H1 (cell line): ENCODE data around the gene NR1I3. TPM values are rescaled to one million over a fixed set of nuclear protein-coding genes. Genes with fewer than 3 reads are reported as not detected.
"Not testable (repeated sequence)": the region's sequence is repeated elsewhere in the genome, so short reads cannot be mapped to it uniquely, and the experiment has no call there.

ENCODE experiments used
- CTCF ChIA-PET: fragments of 300-600 bp; sonication (Branson Sonifier 250); formaldehyde crosslinking; loops from one replicate; lab custom pipeline; 2021; ENCODE audit not compliant: partially characterized antibody; lab: Charles Lee
- POLR2A ChIA-PET: fragments of 300-600 bp; sonication (Branson Sonifier 250); formaldehyde crosslinking; loops from one replicate; lab custom pipeline; 2021; ENCODE audit warnings: inconsistent platforms; ENCODE audit not compliant: partially characterized antibody; lab: Charles Lee
- DNase-seq, 2 experiments: peaks; one replicate each; pipeline versions ENCODE4 v3.0.0 to v3.0.0-alpha.2; 2010 to 2022; ENCODE audit warnings: low spot score in 2 of 2, low read depth in 1 of 2, mixed read lengths in 1 of 2
- FAIRE-seq: peaks from 2 replicates; lab custom pipeline; 2011; peaks lifted over from hg19 to GRCh38; lab: Jason Lieb, UNC
- H2AFZ ChIP-seq: 2 replicates; pipeline ENCODE4 v1.8.1; 2012; ENCODE audit warnings: low read length, inconsistent platforms
- H2AK5ac ChIP-seq: 2 replicates; pipeline ENCODE4 v1.6.1; 2013; ENCODE audit warnings: low read depth, low read length
- H2BK120ac ChIP-seq: replicated peaks from 2 replicates; pipeline ENCODE3; 2013; ENCODE audit warnings: low read depth, low read length, inconsistent platforms
- H2BK12ac ChIP-seq: 2 replicates; pipeline ENCODE4 v1.6.1; 2013; ENCODE audit warnings: low read depth, low read length
- H2BK15ac ChIP-seq: 2 replicates; pipeline ENCODE4 v1.6.1; 2013; ENCODE audit warnings: low read length
- H2BK20ac ChIP-seq: 2 replicates; pipeline ENCODE4 v1.6.1; 2013; ENCODE audit warnings: low read length
- H2BK5ac ChIP-seq: 2 replicates; pipeline ENCODE4 v1.6.1; 2013; ENCODE audit warnings: low read depth, low read length
- H3K14ac ChIP-seq: 2 replicates; pipeline ENCODE4 v1.6.1; 2013; ENCODE audit warnings: inconsistent platforms; ENCODE audit not compliant: insufficient read length
- H3K18ac ChIP-seq: 2 replicates; pipeline ENCODE4 v1.6.1; 2013; ENCODE audit warnings: low read length; ENCODE audit errors: extremely low read depth
- H3K23ac ChIP-seq: 2 replicates; pipeline ENCODE4 v1.6.1; 2013; ENCODE audit warnings: inconsistent platforms; ENCODE audit not compliant: insufficient read length
- H3K23me2 ChIP-seq: 2 replicates; pipeline ENCODE4 v1.6.1; 2013; ENCODE audit warnings: low read depth, low read length
- H3K27ac ChIP-seq: 2 replicates; pipeline ENCODE4 v1.6.1; 2011; ENCODE audit warnings: low read depth, low read length, inconsistent platforms
- H3K27me3 ChIP-seq, 4 experiments: replicated peaks in 1 of 4; 1 replicate in 1 of 4; 2 replicates in 3 of 4; pipeline versions ENCODE4 v1.6.1 to v1.8.1; 2011 to 2013; ENCODE audit warnings: low read length in 3 of 4, mild to moderate bottlenecking in 3 of 4, inconsistent platforms in 2 of 4, mixed read lengths in 2 of 4, moderate library complexity in 1 of 4; ENCODE audit not compliant: control insufficient read depth in 3 of 4, insufficient read depth in 3 of 4; ENCODE audit errors: extremely low read depth in 1 of 4
- H3K36me3 ChIP-seq, 4 experiments: 2 replicates each; pipeline versions ENCODE4 v1.6.1 to v1.8.1; 2011 to 2013; ENCODE audit warnings: mild to moderate bottlenecking in 4 of 4, low read length in 3 of 4, moderate library complexity in 2 of 4, control low read depth in 1 of 4, inconsistent platforms in 1 of 4; ENCODE audit not compliant: insufficient read depth in 4 of 4, control insufficient read depth in 2 of 4
- H3K4ac ChIP-seq: replicated peaks from 2 replicates; pipeline ENCODE3; 2013; ENCODE audit warnings: low read length, low read depth, mixed read lengths, inconsistent platforms; ENCODE audit not compliant: insufficient read length
- H3K4me1 ChIP-seq, 4 experiments: replicated peaks in 1 of 4; 1 replicate in 1 of 4; 2 replicates in 3 of 4; pipeline versions ENCODE4 v1.6.1 to v1.8.1; 2011 to 2013; ENCODE audit warnings: low read length in 3 of 4, inconsistent platforms in 2 of 4, mixed read lengths in 1 of 4; ENCODE audit not compliant: insufficient read depth in 4 of 4, control insufficient read depth in 3 of 4
- H3K4me2 ChIP-seq, 2 experiments: 2 replicates each; pipeline versions ENCODE4 v1.6.1 to v1.8.1; 2011 to 2013; ENCODE audit warnings: low read depth in 2 of 2, low read length in 2 of 2, control low read depth in 1 of 2, inconsistent platforms in 1 of 2, mild to moderate bottlenecking in 1 of 2; ENCODE audit not compliant: insufficient read depth in 1 of 2
- H3K4me3 ChIP-seq, 4 experiments: fragments of 200-600, 300-600 bp in 1 of 4; sonication (generic), shearing (Covaris generic), sonication (Bioruptor Twin) in 1 of 4; 2 replicates each; pipeline versions ENCODE4 v1.5.1 to v1.8.1; 2011 to 2016; ENCODE audit warnings: low read length in 4 of 4, low read depth in 3 of 4, control low read depth in 2 of 4, inconsistent platforms in 2 of 4, mild to moderate bottlenecking in 2 of 4, mixed read lengths in 1 of 4, moderate library complexity in 1 of 4; ENCODE audit not compliant: insufficient read depth in 2 of 4; ENCODE audit errors: extremely low read depth in 1 of 4
- H3K56ac ChIP-seq: replicated peaks from 2 replicates; pipeline ENCODE3; 2013; ENCODE audit warnings: low read depth, mild to moderate bottlenecking, mixed read lengths, low read length, inconsistent platforms; ENCODE audit not compliant: insufficient read length
- H3K79me1 ChIP-seq: 2 replicates; pipeline ENCODE4 v1.6.1; 2013; ENCODE audit warnings: low read depth, low read length, control low read depth
- H3K79me2 ChIP-seq, 2 experiments: 2 replicates each; pipeline versions ENCODE4 v1.6.1 to v1.8.1; 2012 to 2013; ENCODE audit warnings: low read length in 2 of 2, mild to moderate bottlenecking in 2 of 2, inconsistent platforms in 1 of 2; ENCODE audit not compliant: insufficient read depth in 2 of 2, control insufficient read depth in 1 of 2
- H3K9ac ChIP-seq, 4 experiments: replicated peaks in 1 of 4; 1 replicate in 1 of 4; 2 replicates in 3 of 4; pipeline versions ENCODE4 v1.6.1 to v1.8.1; 2011 to 2013; ENCODE audit warnings: low read depth in 3 of 4, low read length in 3 of 4, control low read depth in 2 of 4, mild to moderate bottlenecking in 2 of 4, moderate library complexity in 2 of 4, inconsistent platforms in 1 of 4; ENCODE audit errors: extremely low read depth in 1 of 4
- H3K9me3 ChIP-seq, 2 experiments: 2 replicates each; pipeline versions ENCODE4 v1.6.1 to v1.8.1; 2012 to 2013; ENCODE audit warnings: mild to moderate bottlenecking in 2 of 2, moderate library complexity in 2 of 2, control low read depth in 1 of 2, inconsistent platforms in 1 of 2, low read depth in 1 of 2, low read length in 1 of 2, mixed read lengths in 1 of 2; ENCODE audit not compliant: insufficient read depth in 2 of 2
- H4K20me1 ChIP-seq, 2 experiments: replicated peaks in 1 of 2; 2 replicates each; pipeline versions ENCODE3 to v1.8.1; 2011 to 2013; ENCODE audit warnings: inconsistent platforms in 2 of 2, low read length in 2 of 2, mild to moderate bottlenecking in 1 of 2; ENCODE audit not compliant: insufficient read depth in 2 of 2, control insufficient read depth in 1 of 2
- H4K5ac ChIP-seq: 2 replicates; pipeline ENCODE4 v1.6.1; 2013; ENCODE audit warnings: low read length, low read depth, mixed read lengths, inconsistent platforms; ENCODE audit not compliant: insufficient read length
- H4K8ac ChIP-seq: 2 replicates; pipeline ENCODE4 v1.8.0; 2013; ENCODE audit warnings: mild to moderate bottlenecking, moderate library complexity, low read length, inconsistent platforms; ENCODE audit not compliant: insufficient read depth; ENCODE audit errors: extremely low read depth
- H4K91ac ChIP-seq: replicated peaks from 2 replicates; pipeline ENCODE3; 2013; ENCODE audit warnings: low read length, mixed read lengths, inconsistent platforms; ENCODE audit not compliant: insufficient read length
- whole genome bisulfite sequencing, 2 experiments: shearing (Covaris generic) in 1 of 2; methylation state at CpG; one replicate each; pipeline versions ENCODE4 v1.1.6 to v1.1.7; 2013 to 2015; ENCODE audit warnings: low lambda C conversion rate in 2 of 2, mixed read lengths in 2 of 2, inconsistent platforms in 1 of 2, low coverage in 1 of 2, missing lambda C conversion rate in 1 of 2; ENCODE audit not compliant: insufficient replicate concordance in 2 of 2, insufficient coverage in 1 of 2, insufficient read length in 1 of 2; ENCODE audit errors: extremely low coverage in 1 of 2, missing lambda C conversion rate in 1 of 2; 5-methylcytosine and 5-hydroxymethylcytosine counted together
- polyA plus RNA-seq, 7 experiments: library from polyadenylated mRNA; depleted of rRNA in 3 of 7; stranded (reverse) in 5 of 7; unstranded in 2 of 7; fragments of >200 nt in 5 of 7; fragments of 200-250 nt in 2 of 7; gene quantifications; 1 replicate in 5 of 7; 2 replicates in 1 of 7; 4 replicates in 1 of 7; pipeline versions ENCODE4 v1.2.1 to v1.2.3, GENCODE V29; 2011 to 2013; ENCODE audit warnings: missing spikeins in 2 of 7, mixed read lengths in 2 of 7
- total RNA-seq: library from RNA; stranded (reverse); fragmentation: NEBNext Ultra II Directional; extraction: Animal tissue kit (Norgen Biotek cat#: 25700); gene quantifications from 2 replicates; pipeline ENCODE4 v1.2.1, GENCODE V29; 2021

The NR1I3 gene
- total and polyA plus RNA-seq, 2 of the 8 experiments (the other 6 are each of a cell fraction or from before 2014, with no cell fraction given): not detected

DNA sequence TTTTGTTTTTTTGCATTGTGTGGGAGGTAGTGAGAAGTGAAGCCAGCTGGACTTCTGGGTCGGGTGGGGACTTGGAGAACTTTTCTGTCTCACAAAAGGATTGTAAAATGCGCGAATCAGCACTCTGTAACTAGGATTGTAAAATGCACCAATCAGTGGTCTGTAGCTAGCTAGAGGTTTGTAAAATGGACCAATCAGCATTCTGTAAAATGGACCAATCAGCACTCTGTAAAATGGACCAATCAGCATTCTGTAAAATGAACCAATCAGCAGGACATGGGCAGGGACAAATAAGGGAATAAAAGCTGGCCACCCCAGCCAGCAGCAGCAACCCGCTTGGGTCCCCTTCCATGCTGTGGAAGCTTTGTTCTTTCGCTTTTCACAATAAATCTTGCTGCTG is 12.1 kb upstream of the NR1I3 start:
- not testable (repeated sequence) for H3K4me1 ChIP-seq, H3K56ac ChIP-seq, FAIRE-seq, H3K23ac ChIP-seq, H2BK12ac ChIP-seq, H2BK5ac ChIP-seq, H3K27ac ChIP-seq, H3K4ac ChIP-seq, DNase-seq, H3K23me2 ChIP-seq, H3K36me3 ChIP-seq, H4K20me1 ChIP-seq, H3K4me2 ChIP-seq, H3K18ac ChIP-seq, H2BK15ac ChIP-seq, H3K4me3 ChIP-seq, H2AK5ac ChIP-seq, H2AFZ ChIP-seq, H3K14ac ChIP-seq, H3K9ac ChIP-seq, H3K9me3 ChIP-seq, H4K91ac ChIP-seq, H2BK20ac ChIP-seq, H4K5ac ChIP-seq, H3K79me2 ChIP-seq, H4K8ac ChIP-seq, H3K27me3 ChIP-seq, H2BK120ac ChIP-seq, H3K79me1 ChIP-seq
- CTCF ChIA-PET: interaction anchor here (0.8 to 4.3 kb wide), 9 partner anchors 10 to 68 kb away, joined by 3 to 87 read pairs (median 5); partner anchors contain the start of genes NR1I3, PCP4L1 and TOMM40L
- POLR2A ChIA-PET: interaction anchor here (1.2 to 1.6 kb wide), 2 partner anchors 10 to 14 kb away, joined by 4 to 6 read pairs; no protein-coding TSS in a partner anchor
- 85% methylated on average over 5 of the region's 5 CpGs; no CpG with 5 or more reads in 1 of the 2 experiments for WGBS, 2 experiments
